NCI-H226 (cell line): Measurements from ENCODE around the gene DDR2.
A peak's percentile ranks its signal among the peaks of the same experiment; 100 is the strongest.
"Not testable (repeated sequence)": the region's sequence is repeated elsewhere in the genome, so short reads cannot be mapped to it uniquely, and the experiment has no call there.

Source experiments
- DNase-seq: peaks from one replicate; pipeline ENCODE4 v3.0.0-alpha.2; 2015

The DDR2 gene

DNA sequence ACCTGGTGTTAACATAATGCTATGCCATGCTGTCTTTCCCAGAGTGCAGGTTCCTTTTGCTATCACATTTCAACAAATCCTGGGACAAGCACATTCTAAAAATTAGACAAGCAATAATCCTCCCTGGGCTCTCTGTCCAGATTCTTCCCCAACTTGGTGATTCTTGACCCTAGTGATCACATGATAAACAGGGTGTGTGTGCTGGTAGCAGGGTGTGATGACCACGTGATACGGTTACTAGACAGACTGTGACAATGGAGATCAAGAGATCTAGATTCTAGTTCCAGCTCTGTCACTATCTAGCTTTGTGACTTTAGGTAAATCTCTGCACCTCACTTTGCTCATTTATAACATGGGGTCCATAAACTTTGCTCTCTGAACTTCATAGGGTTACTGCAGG, 96.3 kb downstream of the DDR2 start:
- DNase-seq, result no peak

DNA sequence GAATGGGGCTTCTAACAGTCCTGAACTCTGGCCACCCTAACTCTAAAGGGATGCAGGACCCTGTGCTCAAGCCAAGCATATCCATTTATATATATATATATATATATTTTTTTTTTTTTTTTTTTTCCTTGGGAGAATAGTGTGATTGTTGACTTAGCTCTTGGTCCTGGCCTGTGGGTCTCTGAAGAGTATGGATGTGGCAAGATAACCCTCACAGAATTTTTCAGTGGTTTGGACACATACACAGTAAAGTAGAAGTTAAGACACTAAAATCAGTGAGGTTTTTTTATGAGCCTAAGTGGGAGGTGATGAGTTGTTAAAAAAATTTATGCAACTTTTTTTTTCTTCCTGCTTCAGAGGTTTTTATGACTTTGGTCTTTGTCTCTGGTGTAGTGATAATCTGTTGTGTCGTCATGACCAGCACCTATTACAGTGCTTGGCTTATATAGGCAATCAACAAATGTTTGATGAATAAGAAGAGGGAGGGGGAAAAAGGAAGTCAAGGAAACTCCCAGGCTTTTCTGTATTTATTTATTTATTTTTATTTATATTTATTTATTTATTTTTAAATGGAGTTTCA, 97.0 kb downstream of the DDR2 start:
- DNase-seq, result not testable (repeated sequence)

DNA sequence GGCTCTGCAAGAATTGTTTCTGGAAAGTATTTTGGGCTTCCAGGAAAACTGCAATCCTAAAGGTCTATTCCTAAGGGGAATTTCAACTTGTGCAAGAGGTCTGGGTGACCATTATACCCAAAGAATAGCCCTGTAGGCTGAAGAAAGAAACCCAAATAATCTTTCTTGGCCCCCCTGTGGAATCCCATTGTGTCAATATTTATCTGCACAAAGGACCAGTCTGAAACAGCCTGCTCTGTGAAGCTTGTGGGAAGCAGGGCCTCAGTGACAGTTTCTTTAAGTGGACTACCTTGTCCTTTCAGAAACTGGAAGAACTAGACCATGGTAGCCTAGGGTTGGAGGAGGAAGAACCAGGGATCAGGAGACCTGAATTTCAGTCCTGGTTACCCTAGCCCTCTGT, 99.8 kb downstream of the DDR2 start:
- no peak for DNase-seq

DNA sequence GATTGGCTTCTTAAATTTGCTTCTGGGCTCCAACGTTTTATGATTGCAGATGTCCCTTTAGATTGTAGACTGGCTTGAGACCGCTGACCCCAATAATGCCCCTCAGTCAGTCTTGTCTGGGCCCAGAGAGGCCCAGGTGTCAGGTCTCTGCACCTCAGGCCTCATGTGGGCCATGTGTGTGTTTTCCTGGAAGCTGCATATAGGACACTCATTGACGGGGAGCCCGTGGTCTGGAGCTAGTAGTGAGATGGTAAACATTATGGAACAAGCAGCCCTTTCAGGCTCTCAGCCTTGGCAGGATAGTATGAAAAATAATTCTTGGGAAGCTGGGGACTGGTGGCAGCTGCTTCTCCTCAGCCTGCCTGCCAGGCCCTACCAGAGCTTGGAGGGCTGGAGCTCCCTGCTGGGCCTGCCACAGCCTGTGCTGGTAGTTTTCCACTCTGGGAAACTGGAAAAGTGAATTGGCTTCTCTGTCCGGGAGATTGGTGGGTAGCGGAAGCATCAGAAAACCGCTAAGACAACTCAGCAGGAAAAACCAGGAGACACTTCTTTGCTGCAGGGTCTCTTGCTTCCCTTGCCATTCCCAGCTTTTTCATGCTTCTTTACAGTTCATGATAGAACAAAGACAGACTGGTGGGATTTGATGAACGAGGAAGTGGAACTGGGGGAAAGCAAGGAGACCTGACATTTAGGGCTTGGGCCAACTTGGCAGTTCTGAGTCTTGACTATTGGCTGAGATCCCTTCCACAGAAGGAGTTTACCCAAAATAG, 100.5 kb downstream of the DDR2 start:
- no peak for DNase-seq

DNA sequence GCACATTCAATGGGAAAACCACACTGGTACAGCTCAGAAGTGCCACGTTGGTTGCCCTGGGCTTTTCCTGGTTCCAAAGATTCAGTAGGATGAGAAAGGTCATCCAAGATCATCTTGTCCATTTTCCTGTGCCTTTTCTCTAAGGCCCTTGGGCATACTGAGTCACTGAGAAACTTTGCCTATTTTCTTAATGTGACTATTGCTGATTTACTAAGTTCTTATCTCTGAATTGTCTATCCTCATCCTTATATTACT, 101.0 kb downstream of the DDR2 start:
- no peak for DNase-seq

DNA sequence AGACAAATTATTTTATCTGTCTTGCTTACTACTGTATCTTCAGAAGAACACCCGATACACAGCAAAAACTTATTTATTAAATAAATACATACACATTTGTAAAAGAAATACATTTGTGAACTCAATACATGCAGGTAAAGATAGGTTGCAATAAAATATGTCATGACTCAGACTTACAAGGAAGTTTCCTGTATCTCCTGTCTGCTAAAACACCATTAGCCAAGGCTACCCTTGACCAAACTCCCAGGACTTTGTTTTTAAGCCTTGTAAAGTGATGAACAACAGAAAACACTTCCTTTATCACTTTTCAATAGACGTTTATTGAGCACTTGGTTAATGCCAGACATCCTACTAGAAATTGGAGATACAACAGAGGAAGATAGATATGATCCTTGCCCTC, 101.8 kb downstream of the DDR2 start:
- DNase-seq, result no peak

DNA sequence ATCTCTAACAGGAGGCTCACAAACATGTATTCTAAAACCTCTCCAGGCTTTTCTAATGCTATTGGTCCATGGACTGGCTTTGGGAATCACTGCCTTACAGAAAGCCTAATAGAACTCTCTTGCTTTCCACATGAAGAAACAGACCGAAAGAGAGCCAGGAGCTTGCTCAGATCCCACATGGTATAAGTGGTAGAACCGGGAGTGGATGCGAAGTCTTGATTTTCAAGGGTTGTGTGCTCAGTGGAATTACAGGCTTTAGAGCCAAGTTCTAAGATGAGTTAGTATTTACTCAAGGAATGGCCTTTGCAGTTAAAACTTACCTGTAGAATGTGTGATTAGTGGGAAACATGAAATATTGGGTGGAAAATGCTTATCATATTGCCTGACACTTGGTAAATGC, 103.9 kb downstream of the DDR2 start:
- DNase-seq, result no peak

DNA sequence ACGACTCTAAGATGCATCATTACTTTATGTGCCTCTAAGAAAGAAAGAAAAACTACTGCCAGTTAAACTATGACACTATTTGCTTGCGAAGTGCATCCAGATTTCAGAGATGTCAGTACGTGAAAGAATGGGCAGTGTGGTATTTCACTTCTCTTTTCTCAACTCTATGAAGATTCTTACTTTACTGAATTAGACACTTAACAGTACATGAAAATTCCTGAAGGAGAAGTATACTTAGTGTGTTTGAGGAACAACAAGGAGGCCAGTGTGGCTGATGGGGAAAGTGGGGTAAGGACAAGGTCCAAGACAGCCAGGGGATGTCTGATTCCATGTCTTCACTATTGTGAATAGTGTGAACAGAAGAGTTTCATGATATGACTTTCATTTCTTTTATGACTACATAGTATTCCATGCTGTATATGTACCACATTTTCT, 104.4 kb downstream of the DDR2 start:
- DNase-seq, result no peak

DNA sequence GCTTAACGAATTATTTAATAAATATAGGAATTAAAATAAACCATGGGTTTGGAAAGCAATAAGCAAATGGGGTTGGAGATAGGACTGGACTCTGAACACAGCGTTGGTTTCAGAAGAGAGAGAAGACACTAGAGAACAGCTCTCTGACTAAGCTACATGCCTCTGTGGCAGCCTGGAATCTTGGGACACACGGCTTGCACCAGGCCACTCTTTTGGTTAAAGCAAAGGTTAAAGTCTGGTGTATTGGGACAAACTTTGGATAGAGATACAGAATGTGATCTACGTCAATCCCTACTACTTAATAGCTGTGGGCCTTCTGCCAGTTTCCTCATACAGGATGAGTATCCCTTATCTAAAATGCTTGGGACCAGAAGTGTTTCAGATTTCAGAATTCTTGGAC, 108.5 kb downstream of the DDR2 start:
- DNase-seq, result no peak

DNA sequence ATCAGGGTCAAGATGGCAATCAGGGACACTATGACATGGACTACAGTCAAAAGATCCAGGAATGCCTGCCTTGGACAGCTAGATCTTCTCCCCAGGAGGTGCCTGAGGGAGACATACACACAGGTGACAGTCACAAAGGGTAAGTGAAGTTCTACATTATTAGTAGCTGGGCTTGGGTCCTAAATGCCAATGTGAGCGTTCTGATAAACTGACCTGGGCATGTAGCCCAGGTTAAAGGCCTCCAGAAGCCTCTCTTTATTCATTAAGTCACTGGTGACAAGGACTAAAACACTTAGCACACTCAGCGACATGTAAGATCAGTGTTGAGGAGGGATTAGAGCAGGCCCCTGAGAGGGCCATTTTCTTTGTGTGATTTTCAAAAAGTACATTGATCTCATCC, 109.3 kb downstream of the DDR2 start:
- DNase-seq, result no peak

DNA sequence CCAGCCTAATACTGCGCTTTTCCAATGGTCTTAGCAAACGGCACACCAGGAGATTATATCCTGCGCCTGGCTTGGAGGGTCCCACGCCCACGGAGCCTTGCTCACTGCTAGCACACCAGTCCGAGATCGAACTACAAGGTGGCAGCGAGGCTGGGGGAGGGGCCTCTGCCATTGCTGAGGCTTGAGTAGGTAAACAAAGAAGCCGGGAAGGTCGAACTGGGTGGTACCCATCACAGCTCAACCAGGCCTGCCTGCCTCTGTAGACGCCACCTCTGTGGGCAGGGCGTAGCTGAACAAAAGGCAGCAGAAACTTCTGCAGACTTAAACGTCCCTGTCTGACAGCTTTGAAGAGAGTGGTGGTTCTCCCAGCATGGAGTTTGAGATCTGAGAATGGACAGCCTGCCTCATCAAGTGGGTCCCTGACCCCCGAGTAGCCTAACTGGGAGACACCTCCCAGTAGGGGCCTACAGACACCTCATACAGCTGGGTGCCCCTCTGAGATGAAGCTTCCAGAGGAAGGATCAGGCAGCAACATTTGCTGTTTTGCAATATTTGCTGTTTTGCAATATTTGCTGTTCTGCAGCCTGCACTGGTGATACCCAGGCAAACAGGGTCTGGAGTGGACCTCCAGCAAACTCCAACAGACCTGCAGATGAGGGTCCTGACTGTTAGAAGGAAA, 114.1 kb downstream of the DDR2 start:
- DNase-seq, result not testable (repeated sequence)

DNA sequence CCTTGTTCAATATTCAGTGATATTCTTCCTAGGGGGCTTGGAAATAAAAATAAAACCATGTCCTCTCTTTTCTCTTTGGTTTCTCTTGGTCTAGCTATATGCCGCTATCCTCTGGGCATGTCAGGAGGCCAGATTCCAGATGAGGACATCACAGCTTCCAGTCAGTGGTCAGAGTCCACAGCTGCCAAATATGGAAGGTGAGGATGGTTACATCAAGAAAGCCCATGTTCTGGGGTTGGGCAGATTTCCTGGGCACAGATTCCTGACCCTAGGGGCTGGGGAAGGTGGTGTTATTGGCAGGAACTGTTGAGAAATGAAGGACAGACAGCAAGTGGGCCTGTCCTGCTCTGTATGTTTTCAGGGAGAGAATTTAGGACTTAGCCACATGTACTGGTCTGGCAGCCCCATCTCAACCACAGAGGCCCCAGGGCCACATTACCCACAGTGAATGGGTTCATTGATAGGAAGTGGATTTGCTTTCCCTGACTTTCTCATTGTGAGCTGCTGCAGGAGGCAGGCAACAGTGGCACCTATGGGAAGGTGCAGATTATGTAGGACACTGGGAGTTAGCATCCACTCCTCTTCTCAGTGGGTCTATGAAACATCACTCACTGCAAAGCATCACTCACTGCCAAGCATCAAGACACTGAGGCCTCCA, 120.9 kb downstream of the DDR2 start:
- no peak for DNase-seq

DNA sequence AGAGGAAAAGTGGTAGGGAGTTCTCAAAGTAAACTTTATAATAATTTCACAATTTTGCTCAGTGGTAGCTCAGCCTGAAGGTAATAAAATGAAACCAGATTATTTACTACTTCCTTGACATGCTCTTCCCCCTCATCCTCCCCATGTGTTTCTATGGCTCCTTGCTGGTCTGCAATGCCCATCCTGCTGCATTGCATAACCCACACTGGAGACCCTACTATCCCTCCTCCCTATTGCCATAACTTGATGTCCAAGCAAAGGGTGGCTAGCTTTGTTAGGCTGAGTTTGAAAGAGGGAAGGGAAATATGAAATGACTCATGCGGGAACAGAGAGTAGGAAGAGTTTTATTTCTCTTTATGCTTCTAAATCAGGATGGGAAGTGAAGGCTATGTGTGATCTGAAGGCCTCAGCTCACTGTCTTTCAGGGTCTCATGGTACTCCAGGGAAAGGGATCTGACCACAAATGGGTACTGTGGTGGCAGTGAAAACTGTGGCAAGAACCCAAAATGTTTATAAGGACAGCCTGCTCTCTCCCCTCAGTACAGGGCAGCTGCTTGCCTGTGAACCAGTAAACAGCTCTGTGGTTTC, 121.8 kb downstream of the DDR2 start:
- no peak for DNase-seq

DNA sequence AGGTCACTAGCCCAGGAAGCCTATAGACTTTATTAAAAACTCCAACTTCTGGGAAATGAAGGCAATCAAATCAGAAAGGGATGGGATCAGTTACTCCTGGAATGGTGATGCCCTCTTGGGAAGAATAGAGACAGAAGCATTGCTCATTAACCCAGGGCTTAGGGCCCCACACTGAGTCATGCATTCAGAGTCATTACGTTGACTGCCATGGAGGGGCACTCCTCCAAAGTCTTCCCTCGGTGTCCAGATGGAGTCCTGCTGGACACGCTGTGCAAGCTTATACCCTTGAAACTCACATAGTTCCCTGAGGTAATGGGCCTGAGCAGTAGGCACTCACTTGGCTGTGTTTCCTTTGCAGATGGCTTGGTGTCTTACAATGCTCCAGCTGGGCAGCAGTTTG, 123.0 kb downstream of the DDR2 start:
- DNase-seq, result no peak

DNA sequence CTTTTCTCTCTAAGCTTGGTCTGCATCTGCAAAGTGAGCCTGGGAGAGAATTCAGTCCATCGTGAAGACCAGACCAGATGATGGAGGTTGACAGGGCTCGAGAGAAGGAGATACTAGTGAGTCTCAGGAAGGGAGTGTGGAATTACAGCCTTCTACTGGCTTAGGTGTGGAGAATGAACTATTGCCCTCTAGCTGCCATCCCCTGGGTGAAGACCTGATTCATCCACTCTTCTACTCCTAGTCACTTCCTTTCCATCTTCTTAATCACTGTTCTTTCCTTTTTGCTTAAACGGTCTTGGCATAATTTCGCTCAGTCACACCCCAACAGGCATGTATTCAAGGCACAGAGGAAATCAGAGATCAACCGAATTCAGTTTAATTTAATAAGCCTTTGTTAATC, 124.3 kb downstream of the DDR2 start:
- peak; percentile 64 for DNase-seq

DNA sequence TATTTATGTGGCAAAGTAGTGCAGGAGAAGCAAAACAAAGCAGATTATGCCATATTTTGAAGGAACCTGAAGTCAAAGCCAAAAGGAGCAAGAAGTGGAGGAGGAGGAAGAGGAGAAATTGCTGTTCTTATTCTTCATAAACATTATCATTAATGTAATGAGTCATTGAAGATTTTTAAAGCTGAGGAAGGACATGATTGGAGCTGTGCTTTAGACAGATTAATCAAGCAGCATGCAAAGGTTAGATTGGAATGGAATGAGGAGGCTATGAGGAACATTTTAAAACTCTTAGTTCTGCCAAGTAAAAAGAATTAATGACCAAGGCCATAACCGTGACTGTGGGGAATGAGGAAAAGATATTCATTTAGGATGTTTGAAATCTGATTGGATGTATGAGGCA, 125.2 kb downstream of the DDR2 start:
- peak; percentile 39 for DNase-seq

DNA sequence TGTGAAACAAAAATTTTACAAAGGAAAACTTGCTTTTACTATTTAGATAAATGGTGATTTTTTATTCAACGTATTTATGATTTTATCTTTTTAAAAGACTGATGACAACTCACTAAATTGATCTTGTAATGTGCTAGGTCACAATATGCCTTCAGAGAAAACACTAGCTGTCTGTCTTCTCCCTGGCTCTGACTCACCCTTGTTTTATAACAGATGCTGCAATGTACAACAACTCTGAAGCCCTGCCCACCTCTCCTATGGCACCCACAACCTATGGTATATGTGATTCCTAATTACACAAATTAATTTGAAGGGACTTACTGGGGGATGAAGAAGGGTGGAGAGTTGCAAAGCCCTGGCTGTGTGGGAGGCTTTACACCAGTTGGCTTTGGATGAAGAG, 133.5 kb downstream of the DDR2 start:
- no peak for DNase-seq

DNA sequence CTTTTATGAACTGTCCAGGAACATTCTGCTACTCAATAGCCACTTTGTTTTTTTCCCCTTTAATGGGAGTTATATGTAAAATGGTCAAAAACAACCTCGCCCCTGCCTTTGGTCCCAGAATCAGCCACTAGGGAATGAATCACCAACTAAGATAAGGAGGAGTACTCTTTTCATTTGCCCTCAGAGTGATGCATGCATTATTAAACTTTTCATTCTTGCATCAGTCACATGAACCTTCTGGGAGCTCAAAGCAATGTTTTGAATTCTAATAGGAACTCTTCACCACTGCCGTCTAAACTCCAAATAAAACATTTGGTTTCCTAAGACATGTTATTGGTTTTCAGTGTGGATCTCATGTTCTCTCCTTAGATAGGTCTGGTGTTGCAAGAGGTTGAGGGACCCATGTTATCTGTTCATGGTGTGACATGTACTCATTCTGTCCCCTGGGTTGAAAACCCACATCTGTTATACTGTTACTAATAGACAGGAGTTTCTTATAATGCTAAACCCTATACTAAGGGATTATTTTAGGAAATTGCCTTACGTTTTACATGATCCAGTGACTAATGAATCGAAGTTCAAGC, 140.4 kb downstream of the DDR2 start:
- DNase-seq, result no peak

DNA sequence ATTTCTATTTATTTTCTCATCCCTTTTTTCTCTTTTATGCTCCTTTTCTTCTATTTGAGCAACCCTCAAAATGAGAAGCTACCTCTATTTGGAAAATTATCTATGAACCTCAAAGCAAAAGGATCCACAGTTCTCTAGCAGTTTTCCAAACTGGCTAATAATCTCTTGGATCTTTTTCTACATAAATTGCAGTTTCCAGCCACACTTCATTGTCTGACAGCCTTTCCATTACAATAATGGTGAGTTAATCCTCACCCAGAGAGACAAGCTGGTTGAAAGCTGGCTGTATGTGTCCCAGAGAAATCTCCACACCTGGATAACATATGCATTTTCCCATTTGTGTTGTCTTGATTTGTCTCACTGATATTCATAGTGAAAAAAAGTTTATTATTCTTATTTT, 141.7 kb downstream of the DDR2 start:
- DNase-seq, result no peak

DNA sequence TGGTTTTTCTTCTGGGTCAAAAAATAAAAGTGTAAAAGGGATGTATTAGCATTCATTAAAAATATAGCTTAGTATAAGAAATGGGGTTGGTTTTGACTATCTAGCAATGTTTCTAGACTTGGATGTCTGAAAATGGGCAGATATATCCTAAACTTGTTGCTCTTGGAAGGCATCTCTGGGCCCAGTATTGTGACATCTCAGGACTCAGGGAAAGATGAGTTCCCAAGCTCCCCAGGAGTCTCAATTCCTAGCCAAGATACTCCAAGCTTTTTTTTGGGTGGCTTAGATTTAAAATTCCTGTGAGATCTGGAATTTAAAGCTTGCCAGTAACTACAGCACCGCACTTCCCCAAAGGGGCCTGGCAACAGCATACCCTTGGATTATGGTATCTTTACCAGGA, 146.8 kb downstream of the DDR2 start:
- no peak for DNase-seq

DNA sequence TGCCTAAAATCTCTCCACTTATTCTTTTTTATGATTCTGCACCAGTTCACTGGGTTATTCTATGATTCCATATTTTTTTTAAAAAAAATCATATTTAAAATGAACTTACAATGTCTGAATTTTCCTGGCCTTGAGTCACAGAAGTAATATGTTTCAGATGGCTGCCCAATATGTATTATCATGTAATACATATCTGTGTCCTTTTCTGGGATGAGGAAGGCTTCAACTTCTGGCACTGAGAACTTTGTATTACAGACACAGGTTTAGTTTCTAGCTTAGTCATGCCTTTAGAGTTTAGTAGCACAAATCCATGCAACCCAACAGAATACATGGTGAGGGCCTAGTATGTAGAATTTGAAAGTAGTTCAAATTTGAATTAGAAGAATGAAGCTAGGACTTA, 150.4 kb downstream of the DDR2 start:
- no peak for DNase-seq

DNA sequence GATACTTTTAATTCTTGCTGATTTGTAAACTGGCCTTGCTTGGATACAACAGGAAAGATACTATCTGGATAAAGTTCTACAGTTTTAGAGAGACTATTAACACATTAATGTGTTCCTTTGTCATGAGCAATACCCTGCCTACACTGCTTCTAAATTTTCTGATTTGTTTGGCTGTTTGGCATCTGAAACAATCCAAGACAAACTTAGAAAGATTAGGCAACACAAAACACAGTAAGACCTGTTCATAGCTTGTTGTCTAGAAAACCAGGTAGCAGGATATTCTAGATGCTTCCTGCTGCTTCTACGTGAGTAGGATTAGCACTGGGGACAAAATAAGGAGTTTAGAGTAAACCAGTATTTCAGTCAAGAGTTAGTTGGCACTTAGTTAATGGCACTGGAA, 152.7 kb downstream of the DDR2 start:
- not testable (repeated sequence) for DNase-seq

DNA sequence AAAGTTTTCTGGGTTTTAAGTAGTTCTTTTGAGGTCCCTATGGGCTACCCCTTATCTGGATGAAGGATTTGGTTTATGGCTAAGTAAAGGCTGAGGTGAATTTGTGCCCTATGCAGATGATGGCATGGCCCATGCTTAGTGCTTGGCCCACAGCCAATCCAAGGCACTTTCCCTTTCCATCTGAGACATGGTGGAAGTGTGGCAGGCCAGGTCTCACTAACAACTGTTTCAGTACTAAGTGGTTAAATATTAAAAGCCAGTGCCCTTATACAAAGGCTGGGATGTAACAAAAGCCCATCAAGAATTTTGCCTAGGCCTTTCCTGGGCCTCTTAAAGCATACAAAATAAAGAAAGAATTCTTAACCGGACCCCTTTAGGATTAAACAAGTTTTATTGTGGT, 156.5 kb downstream of the DDR2 start:
- DNase-seq, result not testable (repeated sequence)
